Osteoblast (primary cell): ENCODE measurements around the gene BNIP5. TPM values are rescaled to one million over a fixed set of nuclear protein-coding genes. Genes with fewer than 3 reads are reported as not detected.

Experiments used
- DNase-seq: peaks from one replicate; pipeline ENCODE4 v3.0.0; 2011; ENCODE audit warnings: low spot score, mixed read lengths; ENCODE audit not compliant: insufficient read length; ENCODE audit errors: missing footprints
- H2AFZ ChIP-seq: 2 replicates; pipeline ENCODE4 v1.6.0; 2011; ENCODE audit warnings: mild to moderate bottlenecking, low read length
- H3K27ac ChIP-seq: 2 replicates; pipeline ENCODE4 v1.5.1; 2011; ENCODE audit warnings: mild to moderate bottlenecking, low read depth, low read length, moderate library complexity
- H3K27me3 ChIP-seq: 2 replicates; pipeline ENCODE4 v1.6.0; 2012; ENCODE audit warnings: mild to moderate bottlenecking, control low read depth, inconsistent platforms, low read length, moderate library complexity; ENCODE audit not compliant: insufficient read depth
- H3K36me3 ChIP-seq: 2 replicates; pipeline ENCODE4 v1.5.1; 2011; ENCODE audit warnings: mild to moderate bottlenecking, low read length, control low read depth, moderate library complexity; ENCODE audit not compliant: insufficient read depth
- H3K4me1 ChIP-seq: 2 replicates; pipeline ENCODE4 v1.5.1; 2011; ENCODE audit warnings: mild to moderate bottlenecking, low read length, control low read depth, moderate library complexity; ENCODE audit not compliant: insufficient read depth
- H3K4me2 ChIP-seq: 2 replicates; pipeline ENCODE4 v1.6.0; 2011; ENCODE audit warnings: mild to moderate bottlenecking, low read length; ENCODE audit not compliant: insufficient read depth
- H3K4me3 ChIP-seq: fragments of 200-600 bp; sonication (generic); 3 replicates; pipeline ENCODE4 v1.5.1; 2012; ENCODE audit warnings: mild to moderate bottlenecking, low read length, inconsistent platforms; ENCODE audit not compliant: insufficient read depth
- H3K79me2 ChIP-seq: 2 replicates; pipeline ENCODE4 v1.6.0; 2012; ENCODE audit warnings: mild to moderate bottlenecking, low read length, control low read depth, inconsistent platforms; ENCODE audit not compliant: insufficient read depth
- H3K9me3 ChIP-seq: 2 replicates; pipeline ENCODE4 v1.5.1; 2011; ENCODE audit warnings: low read depth, low read length, control low read depth
- H4K20me1 ChIP-seq: 2 replicates; pipeline ENCODE4 v1.6.0; 2012; ENCODE audit warnings: mild to moderate bottlenecking, low read length, control low read depth; ENCODE audit not compliant: insufficient read depth
- CTCF ChIP-seq: IDR thresholded peaks from 2 replicates; pipeline ENCODE4 v1.5.1; 2011; ENCODE audit warnings: mild to moderate bottlenecking, low read depth, low read length, moderate library complexity; ENCODE audit errors: extremely low read depth
- total RNA-seq: library from RNA; depleted of rRNA; stranded (reverse); fragments of >200 nt; gene quantifications from 2 replicates; pipeline ENCODE4 v1.2.3, GENCODE V29; 2012

Gene BNIP5
- total RNA-seq, 1 donor: not detected

- peaks cover 25% of the 10 kb centered on the region for H3K27me3 ChIP-seq
- no peak overlapping the region for H2AFZ ChIP-seq
- H3K9me3 ChIP-seq: no peaks in the 10 kb centered on the region
- H3K79me2 ChIP-seq: no peaks in the 10 kb centered on the region
- no peaks in the 10 kb centered on the region for H4K20me1 ChIP-seq
- H3K4me1 ChIP-seq: peaks cover 10% of the 10 kb centered on the region
- DNase-seq: no peak
- TF ChIP-seq CTCF: no peak
- H3K4me3 ChIP-seq: no peak overlapping the region
- no peaks in the 10 kb centered on the region for H3K36me3 ChIP-seq
- H3K27ac ChIP-seq: no peak overlapping the region
- H3K4me2 ChIP-seq: no peak overlapping the region
These were observed 47.3 kb downstream of the BNIP5 start for GRCh38 chr6:36289281-36289878.

GRCh38 chr6:36286858-36287257 lies 49.8 kb downstream of the BNIP5 start:
- Histone ChIP-seq H3K27me3 (peaks cover 40% of the 10 kb centered on the region), H4K20me1 (no peaks in the 10 kb centered on the region)
- no peak for DNase-seq

GRCh38 chr6:36285797-36286196 lies 50.9 kb downstream of the BNIP5 start:
- no peaks in the 10 kb centered on the region for H3K79me2 ChIP-seq
- no peak overlapping the region for H3K4me3 ChIP-seq
- TF ChIP-seq CTCF: no peak
- no peaks in the 10 kb centered on the region for H4K20me1 ChIP-seq
- no peak overlapping the region for H3K4me2 ChIP-seq
- no peak overlapping the region for H2AFZ ChIP-seq
- DNase-seq: no peak
- H3K36me3 ChIP-seq: no peaks in the 10 kb centered on the region
- H3K27ac ChIP-seq: no peak overlapping the region
- peaks cover 6% of the 10 kb centered on the region for H3K4me1 ChIP-seq
- no peaks in the 10 kb centered on the region for H3K9me3 ChIP-seq
- H3K27me3 ChIP-seq: peaks cover 50% of the 10 kb centered on the region

More at GRCh38 chr6:36286858-36287257, 49.8 kb downstream of the BNIP5 start:
- TF ChIP-seq CTCF: no peak
- Histone ChIP-seq H3K79me2 (no peaks in the 10 kb centered on the region), H3K4me1 (peaks cover 10% of the 10 kb centered on the region), H3K4me3 (no peak overlapping the region), H3K4me2 (no peak overlapping the region), H3K36me3 (no peaks in the 10 kb centered on the region), H2AFZ (no peak overlapping the region), H3K27ac (no peak overlapping the region), H3K9me3 (no peaks in the 10 kb centered on the region)

GRCh38 chr6:36285187-36285671 lies 51.5 kb downstream of the BNIP5 start:
- H3K27ac ChIP-seq: no peak overlapping the region
- no peaks in the 10 kb centered on the region for H3K79me2 ChIP-seq
- no peaks in the 10 kb centered on the region for H4K20me1 ChIP-seq
- H3K4me3 ChIP-seq: no peak overlapping the region
- no peak overlapping the region for H3K4me2 ChIP-seq
- no peak for TF ChIP-seq CTCF
- no peak for DNase-seq
- H3K9me3 ChIP-seq: no peaks in the 10 kb centered on the region
- H2AFZ ChIP-seq: no peak overlapping the region
- H3K4me1 ChIP-seq: peaks cover under 1% of the 10 kb centered on the region
- peaks cover 53% of the 10 kb centered on the region for H3K27me3 ChIP-seq
- no peaks in the 10 kb centered on the region for H3K36me3 ChIP-seq
